H9 (cell line): Measurements from ENCODE around the gene TRERF1. TPM values are rescaled to one million over a fixed set of nuclear protein-coding genes. Genes with fewer than 3 reads are reported as not detected.

Experiments used
- DNase-seq: peaks from one replicate; pipeline ENCODE4 v3.0.0-alpha.2; 2017
- H2AFZ ChIP-seq: one replicate; pipeline ENCODE4 v1.6.1; 2013; ENCODE audit warnings: mild to moderate bottlenecking, low read length, control low read depth, moderate library complexity
- H2AK5ac ChIP-seq: 2 replicates; pipeline ENCODE4 v1.6.1; 2013; ENCODE audit warnings: low read length, control low read depth, mixed read lengths; ENCODE audit not compliant: insufficient read length
- H2BK120ac ChIP-seq: one replicate; pipeline ENCODE4 v1.6.1; 2013; ENCODE audit warnings: low read depth, mild to moderate bottlenecking, low read length, control low read depth, inconsistent platforms; ENCODE audit not compliant: poor library complexity, severe bottlenecking
- H2BK12ac ChIP-seq: 2 replicates; pipeline ENCODE4 v1.6.1; 2013; ENCODE audit warnings: low read length, control low read depth, mixed read lengths, low read depth; ENCODE audit not compliant: insufficient read length
- H2BK15ac ChIP-seq: 2 replicates; pipeline ENCODE4 v1.6.1; 2013; ENCODE audit warnings: low read depth, low read length, control low read depth
- H2BK20ac ChIP-seq: one replicate; pipeline ENCODE4 v1.6.1; 2013; ENCODE audit warnings: low read depth, mild to moderate bottlenecking, low read length, control low read depth, inconsistent platforms; ENCODE audit not compliant: poor library complexity, severe bottlenecking
- H2BK5ac ChIP-seq: 2 replicates; pipeline ENCODE4 v1.6.1; 2013; ENCODE audit warnings: low read length, control low read depth, mixed read lengths; ENCODE audit not compliant: insufficient read length
- H3K14ac ChIP-seq: 2 replicates; pipeline ENCODE4 v1.6.1; 2013; ENCODE audit warnings: low read length, control low read depth; ENCODE audit not compliant: insufficient read depth
- H3K18ac ChIP-seq: 2 replicates; pipeline ENCODE4 v1.6.1; 2013; ENCODE audit warnings: low read depth, mild to moderate bottlenecking, mixed read lengths, low read length, control low read depth; ENCODE audit not compliant: insufficient read length
- H3K23ac ChIP-seq: 2 replicates; pipeline ENCODE4 v1.6.1; 2013; ENCODE audit warnings: low read length, control low read depth, mixed read lengths, low read depth; ENCODE audit not compliant: insufficient read length
- H3K23me2 ChIP-seq: 2 replicates; pipeline ENCODE4 v1.6.1; 2013; ENCODE audit warnings: low read depth, mild to moderate bottlenecking, mixed read lengths, low read length, control low read depth; ENCODE audit not compliant: insufficient read length, poor library complexity, severe bottlenecking
- H3K27ac ChIP-seq: 2 replicates; pipeline ENCODE4 v1.5.1; 2013; ENCODE audit warnings: low read length, control low read depth, mixed read lengths, low read depth; ENCODE audit not compliant: insufficient read length
- H3K27me3 ChIP-seq: 2 replicates; pipeline ENCODE4 v1.6.1; 2013; ENCODE audit warnings: low read length, control low read depth, inconsistent platforms; ENCODE audit not compliant: insufficient read depth
- H3K4ac ChIP-seq: 2 replicates; pipeline ENCODE4 v1.6.1; 2013; ENCODE audit warnings: low read depth, mild to moderate bottlenecking, control low read depth, inconsistent platforms, low read length, moderate library complexity
- H3K4me1 ChIP-seq: 2 replicates; pipeline ENCODE4 v1.6.1; 2013; ENCODE audit warnings: low read length, control low read depth, inconsistent platforms; ENCODE audit not compliant: insufficient read depth
- H3K4me2 ChIP-seq: 2 replicates; pipeline ENCODE4 v1.6.1; 2013; ENCODE audit warnings: low read length, control low read depth, mixed read lengths; ENCODE audit not compliant: insufficient read length, insufficient read depth
- H3K56ac ChIP-seq: 2 replicates; pipeline ENCODE4 v1.6.1; 2013; ENCODE audit warnings: low read depth, mild to moderate bottlenecking, mixed read lengths, low read length, control low read depth; ENCODE audit not compliant: insufficient read length
- H3K79me1 ChIP-seq: 2 replicates; pipeline ENCODE4 v1.6.1; 2013; ENCODE audit warnings: low read depth, mild to moderate bottlenecking, moderate library complexity, low read length, control low read depth, inconsistent platforms; ENCODE audit not compliant: insufficient read depth, poor library complexity, severe bottlenecking
- H3K79me2 ChIP-seq: 2 replicates; pipeline ENCODE4 v1.6.1; 2013; ENCODE audit warnings: low read length, control low read depth, inconsistent platforms; ENCODE audit not compliant: insufficient read depth
- H3K9ac ChIP-seq: 2 replicates; pipeline ENCODE4 v1.6.1; 2013; ENCODE audit warnings: low read length, control low read depth, mixed read lengths; ENCODE audit not compliant: insufficient read length; ENCODE audit errors: extremely low read depth
- H3K9me3 ChIP-seq: one replicate; pipeline ENCODE4 v1.6.1; 2013; ENCODE audit warnings: low read depth, low read length, inconsistent platforms; ENCODE audit not compliant: control insufficient read depth
- H3T11ph ChIP-seq: one replicate; pipeline ENCODE4 v1.6.1; 2013; ENCODE audit warnings: mild to moderate bottlenecking, low read length, control low read depth, inconsistent platforms
- H4K20me1 ChIP-seq: one replicate; pipeline ENCODE4 v1.6.1; 2013; ENCODE audit not compliant: control insufficient read depth, insufficient read length, insufficient read depth
- H4K5ac ChIP-seq: 2 replicates; pipeline ENCODE4 v1.6.1; 2013; ENCODE audit warnings: low read depth, mild to moderate bottlenecking, mixed read lengths, low read length, control low read depth; ENCODE audit not compliant: insufficient read length
- H4K8ac ChIP-seq: replicated peaks from 2 replicates; pipeline ENCODE4 v1.6.1; 2013; ENCODE audit warnings: low read length, control low read depth, mixed read lengths, low read depth; ENCODE audit not compliant: insufficient read length
- H4K91ac ChIP-seq: 2 replicates; pipeline ENCODE4 v1.6.1; 2013; ENCODE audit warnings: low read depth, mild to moderate bottlenecking, moderate library complexity, mixed read lengths, low read length, control low read depth; ENCODE audit not compliant: insufficient read length
- H3K27ac Mint-ChIP-seq, 3 experiments: 2 replicates in 2 of 3; 3 replicates in 1 of 3; pipeline ENCODE4 v1.8.0; 2020 to 2021; ENCODE audit warnings: mixed read lengths in 3 of 3, mild to moderate bottlenecking in 1 of 3, moderate library complexity in 1 of 3
- H3K27me3 Mint-ChIP-seq: 2 replicates; pipeline ENCODE4 v1.8.0; 2021; ENCODE audit warnings: low read depth, mild to moderate bottlenecking, moderate library complexity, mixed read lengths
- H3K36me3 Mint-ChIP-seq, 3 experiments: 2 replicates in 2 of 3; 3 replicates in 1 of 3; pipeline ENCODE4 v1.8.0; 2020 to 2021; ENCODE audit warnings: low read depth in 3 of 3, mixed read lengths in 3 of 3; ENCODE audit not compliant: insufficient read depth in 1 of 3
- H3K4me1 Mint-ChIP-seq, 2 experiments: 2 replicates each; pipeline ENCODE4 v1.8.0; 2020; ENCODE audit warnings: mixed read lengths in 2 of 2
- H3K4me3 Mint-ChIP-seq, 2 experiments: 2 replicates in 1 of 2; 3 replicates in 1 of 2; pipeline ENCODE4 v1.8.0; 2020 to 2021; ENCODE audit warnings: mild to moderate bottlenecking in 2 of 2, mixed read lengths in 2 of 2, moderate library complexity in 1 of 2
- H3K9me3 Mint-ChIP-seq, 2 experiments: 2 replicates in 1 of 2; 3 replicates in 1 of 2; pipeline ENCODE4 v1.8.0; 2020; ENCODE audit warnings: mild to moderate bottlenecking in 2 of 2, mixed read lengths in 2 of 2, moderate library complexity in 1 of 2
- CTCF ChIP-seq: fragments of 200-600 bp; sonication (generic); conservative IDR thresholded peaks from 3 replicates; pipeline ENCODE4 v1.8.0; 2021; ENCODE audit warnings: antibody characterized with exemption, mild to moderate bottlenecking
- WGBS: extraction: QIAGEN DNeasy Blood & Tissue Kit; methylation state at CpG from one replicate; pipeline ENCODE4 v1.1.7; 2013; ENCODE audit warnings: missing lambda C conversion rate, low lambda C conversion rate, mixed read lengths; ENCODE audit not compliant: insufficient read length; ENCODE audit errors: extremely low coverage; 5-methylcytosine and 5-hydroxymethylcytosine counted together
- total RNA-seq: library from RNA; stranded (reverse); gene quantifications from 2 replicates; pipeline ENCODE4 v1.2.1, GENCODE V29; 2021

Gene TRERF1
- total RNA-seq, 1 experiment from 2014 or later: 19.7 TPM

GRCh38 chr6:42344756-42345155, 107.0 kb downstream of the TRERF1 start:
- no peak for DNase-seq
- H3K23ac ChIP-seq: no peak overlapping the region
- no peak overlapping the region for H4K8ac ChIP-seq
- Mint-ChIP-seq H3K27ac (peak overlapping the region in 1 of 3 experiments; percentile 45; a peak in 1 of 7 replicates), H3K4me1 (peaks cover 7% of the 10 kb centered on the region in 2 experiments; a peak in 3 of 4 replicates), H3K27me3 (no peaks in the 10 kb centered on the region), H3K9me3 (no peaks in the 10 kb centered on the region), H3K4me3 (no peak overlapping the region), H3K36me3 (peaks cover 0 to 3% (median 0%) of the 10 kb centered on the region in 3 experiments; a peak in 3 of 7 replicates)
- H3K18ac ChIP-seq: no peak overlapping the region
- H3K79me2 ChIP-seq: no peaks in the 10 kb centered on the region
- no peak overlapping the region for H2AK5ac ChIP-seq
- H3K4me2 ChIP-seq: no peak overlapping the region
- H3K27me3 ChIP-seq: no peaks in the 10 kb centered on the region
- H3K79me1 ChIP-seq: no peaks in the 10 kb centered on the region
- H3K23me2 ChIP-seq: no peaks in the 10 kb centered on the region
- H2BK15ac ChIP-seq: no peak overlapping the region
- H3K4me1 ChIP-seq: no peaks in the 10 kb centered on the region
- no peak overlapping the region for H2AFZ ChIP-seq
- WGBS: no CpG with 5 or more reads among the region's 1 CpG
- no peak overlapping the region for H2BK5ac ChIP-seq
- H3K9ac ChIP-seq: no peak overlapping the region
- no peak overlapping the region for H4K5ac ChIP-seq
- H3K27ac ChIP-seq: no peak overlapping the region
- TF ChIP-seq CTCF: no peak
- no peak overlapping the region for H3T11ph ChIP-seq
- no peak overlapping the region for H3K4ac ChIP-seq
- no peaks in the 10 kb centered on the region for H3K9me3 ChIP-seq
- no peak overlapping the region for H2BK12ac ChIP-seq
- H3K14ac ChIP-seq: no peak overlapping the region
- H2BK20ac ChIP-seq: no peak overlapping the region
- H3K56ac ChIP-seq: no peak overlapping the region
- no peak overlapping the region for H2BK120ac ChIP-seq
- no peak overlapping the region for H4K91ac ChIP-seq
- H4K20me1 ChIP-seq: no peaks in the 10 kb centered on the region
